Hematopoietic multipotent progenitor cell (in vitro differentiated cells): Measurements from ENCODE around the gene TAAR8. TPM values are rescaled to one million over a fixed set of nuclear protein-coding genes. Genes with fewer than 3 reads are reported as not detected.

Experiments used
- small RNA-seq: library from RNA; depleted of rRNA; stranded (forward); fragments of <200 nt; gene quantifications from one replicate; pipeline ENCODE3, GENCODE V24; 2012
- total RNA-seq: library from RNA; depleted of rRNA; stranded (reverse); fragments of >200 nt; gene quantifications from one replicate; pipeline ENCODE4 v1.2.3, GENCODE V29; 2012

TAAR8 gene
- total RNA-seq, 1 donor = not detected

Small RNA genes within 50 kb of the gene (small RNA-seq; reads per million reads assigned to genes)
- gene TAAR7P = not detected

Other genes with a start within 250 kb of the TAAR8 start
- gene MOXD1, start 151.2 kb upstream of the TAAR8 start, total RNA-seq = under 0.01 TPM
- gene STX7, start 39.6 kb upstream of the TAAR8 start, total RNA-seq = 17.8 TPM
- gene TAAR9, start 14.4 kb upstream of the TAAR8 start, total RNA-seq = not detected
- gene TAAR6, start 17.6 kb downstream of the TAAR8 start, total RNA-seq = not detected
- gene TAAR5, start 37.1 kb downstream of the TAAR8 start, total RNA-seq = not detected
- gene TAAR2, start 71.6 kb downstream of the TAAR8 start, total RNA-seq = not detected
- not detected for gene TAAR1, start 106.5 kb downstream of the TAAR8 start, total RNA-seq
- 2.2 TPM for gene VNN1, start 161.4 kb downstream of the TAAR8 start, total RNA-seq
- gene VNN2, start 205.2 kb downstream of the TAAR8 start, total RNA-seq = 3.0 TPM
- gene SLC18B1, start 246.0 kb downstream of the TAAR8 start, total RNA-seq = 1.9 TPM